Nephron progenitor cell (in vitro differentiated cells): Measurements from ENCODE around the gene DMRTC2.

Source experiments
- DNase-seq: peaks from one replicate; pipeline ENCODE4 v3.0.0; 2021
- H3K27ac Mint-ChIP-seq: 2 replicates; pipeline ENCODE4 v1.8.0; 2021; ENCODE audit warnings: mild to moderate bottlenecking, moderate library complexity, mixed read lengths
- H3K27me3 Mint-ChIP-seq: 2 replicates; pipeline ENCODE4 v1.8.0; 2021; ENCODE audit warnings: mild to moderate bottlenecking, low read depth, mixed read lengths; ENCODE audit not compliant: poor library complexity
- H3K36me3 Mint-ChIP-seq: 2 replicates; pipeline ENCODE4 v1.8.0; 2021; ENCODE audit warnings: low read depth, mixed read lengths
- H3K4me1 Mint-ChIP-seq: 2 replicates; pipeline ENCODE4 v1.8.0; 2021; ENCODE audit warnings: mixed read lengths
- H3K4me3 Mint-ChIP-seq: 2 replicates; pipeline ENCODE4 v1.8.0; 2021; ENCODE audit warnings: mild to moderate bottlenecking, moderate library complexity, mixed read lengths
- H3K9me3 Mint-ChIP-seq: 2 replicates; pipeline ENCODE4 v1.8.0; 2021; ENCODE audit warnings: mild to moderate bottlenecking, moderate library complexity, mixed read lengths
- CTCF ChIP-seq: fragments of 200-600 bp; sonication (generic); IDR thresholded peaks from 2 replicates; pipeline ENCODE4 v1.5.0; 2021; ENCODE audit warnings: antibody characterized with exemption

Gene DMRTC2

GRCh38 chr19:41802770-41803169 lies 42.1 kb upstream of the DMRTC2 start:
- H3K36me3 Mint-ChIP-seq, result no peaks in the 10 kb centered on the region
- no peak overlapping the region for H3K4me3 Mint-ChIP-seq
- no peak for DNase-seq
- H3K27me3 Mint-ChIP-seq, result peaks cover 12% of the 10 kb centered on the region
- peaks cover 75% of the 10 kb centered on the region for H3K9me3 Mint-ChIP-seq
- TF ChIP-seq CTCF, result no peak
- no peak overlapping the region for H3K27ac Mint-ChIP-seq
- H3K4me1 Mint-ChIP-seq, result peaks cover 10% of the 10 kb centered on the region

DNA sequence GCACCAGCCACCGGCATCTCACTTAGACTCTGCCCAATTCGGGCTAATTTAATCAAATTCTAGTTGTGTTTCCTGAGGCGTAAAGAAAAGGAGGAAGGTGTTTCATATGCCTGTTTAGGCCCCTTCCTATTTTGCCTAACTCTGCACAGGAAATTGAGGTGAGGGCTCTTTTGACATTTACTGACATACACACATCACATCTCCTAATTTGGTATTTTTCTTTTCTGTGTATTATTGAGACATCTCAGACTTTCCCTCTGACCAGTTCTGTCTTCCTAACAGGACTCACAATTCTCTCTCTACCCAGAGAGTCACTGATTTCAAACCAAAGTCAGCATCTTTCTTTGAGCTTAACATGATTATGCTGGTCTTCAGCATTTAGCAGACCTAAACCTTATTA lies 40.5 kb upstream of the DMRTC2 start:
- no peak for DNase-seq
- peaks cover 11% of the 10 kb centered on the region for H3K27me3 Mint-ChIP-seq
- H3K27ac Mint-ChIP-seq, result no peak overlapping the region
- peaks cover 77% of the 10 kb centered on the region for H3K9me3 Mint-ChIP-seq
- TF ChIP-seq CTCF, result no peak
- peaks cover 3% of the 10 kb centered on the region for H3K4me1 Mint-ChIP-seq
- no peak overlapping the region for H3K4me3 Mint-ChIP-seq
- no peaks in the 10 kb centered on the region for H3K36me3 Mint-ChIP-seq

DNA sequence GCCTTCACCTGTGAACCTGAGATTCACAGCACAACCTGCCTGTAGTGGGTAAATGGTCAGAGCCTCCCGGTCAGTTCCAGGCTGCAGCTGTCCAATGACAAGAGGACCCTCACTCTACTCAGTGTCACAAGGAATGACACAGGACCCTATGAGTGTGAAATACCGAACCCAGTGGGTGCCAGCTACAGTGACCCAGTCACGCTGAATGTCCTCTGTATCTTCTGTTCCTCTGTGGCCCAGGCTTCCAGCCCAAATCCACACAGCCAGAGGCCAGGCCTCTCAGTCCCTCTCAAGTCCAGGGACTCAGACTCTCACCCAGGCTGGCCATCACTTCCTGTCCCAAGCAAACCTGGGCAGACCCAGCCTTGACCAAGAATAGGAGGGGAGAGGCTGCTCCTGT lies 37.7 kb upstream of the DMRTC2 start:
- no peak overlapping the region for H3K27ac Mint-ChIP-seq
- DNase-seq, result no peak
- no peaks in the 10 kb centered on the region for H3K36me3 Mint-ChIP-seq
- no peak for TF ChIP-seq CTCF
- peaks cover 75% of the 10 kb centered on the region for H3K9me3 Mint-ChIP-seq
- H3K4me1 Mint-ChIP-seq, result no peaks in the 10 kb centered on the region
- H3K4me3 Mint-ChIP-seq, result no peak overlapping the region
- H3K27me3 Mint-ChIP-seq, result peaks cover 8% of the 10 kb centered on the region

DNA sequence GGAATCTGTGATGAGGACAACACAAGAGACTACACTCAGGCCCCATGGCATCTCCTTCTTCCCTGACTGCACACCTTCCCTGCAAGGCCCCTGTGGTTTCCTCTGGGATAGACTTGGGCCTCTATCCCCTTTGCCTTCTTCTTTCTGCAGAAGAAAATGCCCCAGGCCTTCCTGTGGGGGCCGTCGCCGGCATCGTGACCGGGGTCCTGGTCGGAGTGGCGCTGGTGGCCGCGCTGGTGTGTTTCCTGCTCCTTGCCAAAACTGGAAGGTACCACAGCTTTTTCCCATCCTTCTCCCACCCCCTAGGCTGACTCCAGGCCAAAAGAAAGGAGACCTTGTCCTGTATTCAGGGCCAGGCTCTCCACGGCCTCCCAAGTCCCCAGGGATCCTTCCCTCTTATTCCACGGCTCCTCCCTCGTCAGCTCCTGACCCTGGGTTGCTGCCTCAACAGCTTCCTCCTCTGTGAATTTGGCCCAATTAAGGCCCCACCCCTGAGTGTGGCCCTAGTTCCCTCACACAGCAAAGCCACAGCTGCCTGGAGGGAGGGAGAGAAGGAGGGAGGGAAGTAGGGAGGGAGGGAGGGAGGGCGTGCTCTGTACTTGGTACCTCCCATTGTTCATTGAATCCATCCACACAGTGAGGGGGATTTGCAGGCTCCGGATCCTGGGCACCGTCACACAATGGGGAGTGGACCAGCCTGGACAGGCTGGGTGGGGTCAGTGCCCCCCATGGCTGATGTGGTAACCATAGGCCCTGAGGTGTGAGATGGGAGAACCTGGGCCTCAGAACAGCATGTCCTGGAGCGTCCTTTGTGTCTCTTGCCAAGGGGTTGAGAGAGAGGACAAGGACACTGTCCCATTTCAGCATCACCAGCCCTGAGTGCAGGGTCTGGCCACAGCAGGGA lies 35.9 kb upstream of the DMRTC2 start:
- no peaks in the 10 kb centered on the region for H3K4me1 Mint-ChIP-seq
- H3K4me3 Mint-ChIP-seq, result no peak overlapping the region
- TF ChIP-seq CTCF, result no peak
- H3K9me3 Mint-ChIP-seq, result peaks cover 73% of the 10 kb centered on the region
- H3K27me3 Mint-ChIP-seq, result peaks cover 3% of the 10 kb centered on the region
- DNase-seq, result no peak
- no peaks in the 10 kb centered on the region for H3K36me3 Mint-ChIP-seq
- H3K27ac Mint-ChIP-seq, result no peak overlapping the region

DNA sequence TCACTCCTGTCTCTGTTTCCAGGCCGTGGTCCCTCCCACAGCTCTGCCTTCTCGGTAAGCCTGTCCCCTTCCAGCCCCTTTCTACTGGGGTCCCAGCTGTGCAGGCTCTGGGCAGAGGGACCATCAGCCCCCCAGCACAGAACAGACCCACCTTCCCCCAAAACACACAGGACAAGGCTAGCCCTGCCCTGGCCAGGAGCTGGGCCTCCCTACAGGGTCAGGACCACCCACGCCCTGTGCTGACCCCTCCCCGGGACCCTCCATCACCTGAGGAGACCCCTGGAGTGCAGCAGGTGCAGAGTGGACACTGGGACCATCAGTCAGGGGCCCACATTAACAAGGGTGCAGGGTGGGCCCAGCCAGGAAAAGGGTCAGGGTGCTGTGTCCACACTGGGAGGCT lies 34.5 kb upstream of the DMRTC2 start:
- Mint-ChIP-seq H3K4me1 (no peaks in the 10 kb centered on the region), H3K9me3 (peaks cover 72% of the 10 kb centered on the region), H3K36me3 (no peaks in the 10 kb centered on the region), H3K4me3 (no peak overlapping the region), H3K27ac (no peak overlapping the region), H3K27me3 (peaks cover 3% of the 10 kb centered on the region)
- TF ChIP-seq CTCF, result no peak
- DNase-seq, result no peak

- no peak for TF ChIP-seq CTCF
- H3K9me3 Mint-ChIP-seq, result peaks cover 70% of the 10 kb centered on the region
- no peak for DNase-seq
- H3K4me1 Mint-ChIP-seq, result no peaks in the 10 kb centered on the region
- no peak overlapping the region for H3K4me3 Mint-ChIP-seq
- H3K36me3 Mint-ChIP-seq, result no peaks in the 10 kb centered on the region
- H3K27ac Mint-ChIP-seq, result no peak overlapping the region
- H3K27me3 Mint-ChIP-seq, result peaks cover 3% of the 10 kb centered on the region
Observed at GRCh38 chr19:41811036-41811435, 33.8 kb upstream of the DMRTC2 start.
